ENCODE data around the gene R3HDM4. TPM values are rescaled to one million over a fixed set of nuclear protein-coding genes. Genes with fewer than 3 reads are reported as not detected.
A peak's percentile ranks its signal among the peaks of the same experiment; 100 is the strongest.

R3HDM4 gene
- total RNA-seq, 2 donors from 2014 or later = 54.5 to 55.6 TPM

- H3K4me1 ChIP-seq = peaks cover 31% of the 10 kb centered on the region
- H3K36me3 ChIP-seq = no peaks in the 10 kb centered on the region
- no peaks in the 10 kb centered on the region for H3K9me3 ChIP-seq
- no peak overlapping the region for H3K4me3 ChIP-seq
- peak overlapping the region; percentile 47 for H3K27ac ChIP-seq
- TF ChIP-seq, protein P1, sequence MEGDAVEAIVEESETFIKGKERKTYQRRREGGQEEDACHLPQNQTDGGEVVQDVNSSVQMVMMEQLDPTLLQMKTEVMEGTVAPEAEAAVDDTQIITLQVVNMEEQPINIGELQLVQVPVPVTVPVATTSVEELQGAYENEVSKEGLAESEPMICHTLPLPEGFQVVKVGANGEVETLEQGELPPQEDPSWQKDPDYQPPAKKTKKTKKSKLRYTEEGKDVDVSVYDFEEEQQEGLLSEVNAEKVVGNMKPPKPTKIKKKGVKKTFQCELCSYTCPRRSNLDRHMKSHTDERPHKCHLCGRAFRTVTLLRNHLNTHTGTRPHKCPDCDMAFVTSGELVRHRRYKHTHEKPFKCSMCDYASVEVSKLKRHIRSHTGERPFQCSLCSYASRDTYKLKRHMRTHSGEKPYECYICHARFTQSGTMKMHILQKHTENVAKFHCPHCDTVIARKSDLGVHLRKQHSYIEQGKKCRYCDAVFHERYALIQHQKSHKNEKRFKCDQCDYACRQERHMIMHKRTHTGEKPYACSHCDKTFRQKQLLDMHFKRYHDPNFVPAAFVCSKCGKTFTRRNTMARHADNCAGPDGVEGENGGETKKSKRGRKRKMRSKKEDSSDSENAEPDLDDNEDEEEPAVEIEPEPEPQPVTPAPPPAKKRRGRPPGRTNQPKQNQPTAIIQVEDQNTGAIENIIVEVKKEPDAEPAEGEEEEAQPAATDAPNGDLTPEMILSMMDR (IDR thresholded peaks at IDR 0.05) = no peak
- H3K27me3 ChIP-seq = no peaks in the 10 kb centered on the region
- intact Hi-C loops (cut with DNase I) = no loop called here
- H3K9ac ChIP-seq (ENCODE audit: low read depth in 2 of 2, low read length in 2 of 2) = peak overlapping the region in 1 of 2 donors; percentile 43
- no peak for DNase-seq
Measured at GRCh38 chr19:931860-932647, 19.0 kb upstream of the R3HDM4 start.

GRCh38 chr19:929891-930258 is 16.9 kb upstream of the R3HDM4 start:
- intact Hi-C loops (cut with DNase I) = no loop called here
- no peaks in the 10 kb centered on the region for H3K27me3 ChIP-seq

GRCh38 chr19:929203-929890 is 16.3 kb upstream of the R3HDM4 start:
- H3K36me3 ChIP-seq = no peaks in the 10 kb centered on the region
- no peak overlapping the region for H3K4me3 ChIP-seq
- no peaks in the 10 kb centered on the region for H3K27me3 ChIP-seq
- no peak for DNase-seq
- peaks cover 20% of the 10 kb centered on the region for H3K4me1 ChIP-seq
- H3K27ac ChIP-seq = no peak overlapping the region
- H3K9ac ChIP-seq (ENCODE audit: low read depth in 2 of 2, low read length in 2 of 2) = no peak overlapping the region
- H3K9me3 ChIP-seq = no peaks in the 10 kb centered on the region
- intact Hi-C loops (cut with DNase I) = no loop called here
- TF ChIP-seq, protein P1 (IDR thresholded peaks at IDR 0.05) = no peak

More at GRCh38 chr19:929891-930258, 16.9 kb upstream of the R3HDM4 start:
- no peak for DNase-seq
- TF ChIP-seq, protein P1 (IDR thresholded peaks at IDR 0.05) = no peak
- H3K27ac ChIP-seq = no peak overlapping the region
- H3K36me3 ChIP-seq = no peaks in the 10 kb centered on the region
- H3K9me3 ChIP-seq = no peaks in the 10 kb centered on the region
- no peak overlapping the region for H3K9ac ChIP-seq (ENCODE audit: low read depth in 2 of 2, low read length in 2 of 2)
- H3K4me1 ChIP-seq = peaks cover 25% of the 10 kb centered on the region
- no peak overlapping the region for H3K4me3 ChIP-seq

DNA sequence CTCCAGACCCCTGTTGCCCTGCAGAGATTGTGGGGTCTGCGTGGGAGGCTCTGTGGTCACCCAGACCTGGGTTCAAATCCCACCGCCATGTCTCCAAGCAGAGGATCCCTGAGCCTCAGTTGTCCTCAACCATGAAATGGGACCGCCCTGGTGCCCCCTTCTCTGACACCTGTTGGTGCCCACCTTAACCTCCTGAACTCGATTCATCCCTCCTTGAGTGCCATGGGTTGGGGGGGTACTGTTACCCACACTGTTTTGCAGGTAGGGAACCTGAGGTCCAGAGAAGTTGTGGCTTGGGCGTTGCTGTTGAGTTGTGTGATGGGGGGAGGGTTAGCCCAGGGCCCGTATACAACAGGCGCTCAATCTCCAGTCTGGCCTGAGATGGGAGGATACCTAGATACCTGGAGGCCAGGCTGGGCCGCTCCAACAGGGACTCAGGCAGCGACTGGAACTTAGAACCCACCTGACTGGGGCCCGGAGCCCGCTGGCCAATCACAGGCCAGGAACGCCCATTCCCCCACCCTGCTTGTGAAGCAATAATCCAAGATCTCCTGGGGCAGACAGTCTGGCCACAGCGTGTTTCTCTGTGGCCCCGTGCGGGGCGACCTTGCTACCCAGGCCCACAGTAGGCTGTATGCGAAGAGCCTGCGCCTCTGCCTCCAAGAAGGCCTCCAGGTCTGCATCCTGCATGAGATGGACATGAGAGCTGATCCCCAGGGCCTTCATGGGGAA is 15.6 kb upstream of the R3HDM4 start:
- Histone ChIP-seq H3K4me3 (no peak overlapping the region), H3K9me3 (no peaks in the 10 kb centered on the region), H3K4me1 (peaks cover 13% of the 10 kb centered on the region), H3K36me3 (no peaks in the 10 kb centered on the region), H3K27ac (no peak overlapping the region), H3K27me3 (no peaks in the 10 kb centered on the region), H3K9ac (ENCODE audit: low read depth in 2 of 2, low read length in 2 of 2) (no peak overlapping the region)
- TF ChIP-seq, protein P1 (IDR thresholded peaks at IDR 0.05) = no peak
- intact Hi-C loops (cut with DNase I) = no loop called here
- DNase-seq = no peak

DNA sequence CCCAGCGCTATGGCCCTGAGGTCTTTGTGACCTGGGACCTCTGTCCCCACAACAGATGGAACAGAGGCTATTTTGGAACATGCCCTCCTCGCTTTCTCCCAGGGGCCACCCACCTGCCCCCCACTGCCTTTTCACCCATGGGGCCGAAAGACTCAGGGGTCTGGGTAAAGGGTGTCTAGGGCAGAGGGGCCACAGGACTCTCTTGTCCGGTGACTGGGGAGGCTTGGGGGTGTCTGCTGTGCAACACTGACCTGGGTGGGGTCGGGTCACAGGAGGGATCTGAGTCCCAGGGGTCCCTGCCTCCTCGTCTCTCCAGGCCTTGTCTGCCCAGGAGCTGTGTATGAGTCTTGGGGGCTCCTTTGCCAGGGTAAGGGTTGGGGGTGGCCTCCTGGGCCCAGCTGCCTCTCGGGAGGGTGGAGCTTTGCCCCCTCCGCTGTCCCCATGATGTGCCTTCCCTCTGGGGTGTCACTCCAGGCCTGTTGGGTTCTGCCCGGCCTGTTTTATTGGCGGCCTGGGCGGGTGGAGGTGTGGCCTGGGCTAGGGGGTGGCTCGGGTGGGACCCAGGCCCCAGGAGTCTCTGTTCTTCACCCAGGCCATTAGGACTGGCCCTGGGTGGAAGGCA is 14.9 kb upstream of the R3HDM4 start:
- Histone ChIP-seq H3K27ac (no peak overlapping the region), H3K27me3 (no peaks in the 10 kb centered on the region), H3K4me3 (peak overlapping the region; percentile 91), H3K36me3 (no peaks in the 10 kb centered on the region), H3K9ac (ENCODE audit: low read depth in 2 of 2, low read length in 2 of 2) (no peak overlapping the region), H3K9me3 (no peaks in the 10 kb centered on the region), H3K4me1 (peaks cover 6% of the 10 kb centered on the region)
- intact Hi-C loops (cut with DNase I) = no loop called here
- TF ChIP-seq, protein P1 (IDR thresholded peaks at IDR 0.05) = no peak
- DNase-seq = no peak

Data from colonic mucosa (tissue), 4 donors.